ENCODE measurements around the gene XAB2. TPM values are rescaled to one million over a fixed set of nuclear protein-coding genes. Genes with fewer than 3 reads are reported as not detected.
A peak's percentile ranks its signal among the peaks of the same experiment; 100 is the strongest.

The XAB2 gene
- total RNA-seq, 4 donors from 2014 or later = 29.6 to 51.2 (median 31.1) TPM

GRCh38 chr19:7639863-7640348 lies 10.6 kb upstream of the XAB2 start:
- Histone ChIP-seq H3K9me3 (no peaks in the 10 kb centered on the region), H3K27me3 (peaks cover 30 to 42% (median 32%) of the 10 kb centered on the region in 3 donors), H3K4me3 (no peak overlapping the region), H3K36me3 (no peaks in the 10 kb centered on the region), H3K4me1 (peaks cover 0 to 3% of the 10 kb centered on the region in 2 donors), H3K27ac (no peak overlapping the region)
- in situ Hi-C loops (cut with MboI; ENCODE audit: low sequenced_read_pairs in 4 of 4) (no loop called here), intact Hi-C loops (cut with DNase I; ENCODE audit: low total_unique reads) (no loop called here)
- DNase-seq (no peak), ATAC-seq (no peak)
- TF ChIP-seq POLR2A (IDR thresholded peaks at IDR 0.05) = no peak
- TF ChIP-seq, protein P1, sequence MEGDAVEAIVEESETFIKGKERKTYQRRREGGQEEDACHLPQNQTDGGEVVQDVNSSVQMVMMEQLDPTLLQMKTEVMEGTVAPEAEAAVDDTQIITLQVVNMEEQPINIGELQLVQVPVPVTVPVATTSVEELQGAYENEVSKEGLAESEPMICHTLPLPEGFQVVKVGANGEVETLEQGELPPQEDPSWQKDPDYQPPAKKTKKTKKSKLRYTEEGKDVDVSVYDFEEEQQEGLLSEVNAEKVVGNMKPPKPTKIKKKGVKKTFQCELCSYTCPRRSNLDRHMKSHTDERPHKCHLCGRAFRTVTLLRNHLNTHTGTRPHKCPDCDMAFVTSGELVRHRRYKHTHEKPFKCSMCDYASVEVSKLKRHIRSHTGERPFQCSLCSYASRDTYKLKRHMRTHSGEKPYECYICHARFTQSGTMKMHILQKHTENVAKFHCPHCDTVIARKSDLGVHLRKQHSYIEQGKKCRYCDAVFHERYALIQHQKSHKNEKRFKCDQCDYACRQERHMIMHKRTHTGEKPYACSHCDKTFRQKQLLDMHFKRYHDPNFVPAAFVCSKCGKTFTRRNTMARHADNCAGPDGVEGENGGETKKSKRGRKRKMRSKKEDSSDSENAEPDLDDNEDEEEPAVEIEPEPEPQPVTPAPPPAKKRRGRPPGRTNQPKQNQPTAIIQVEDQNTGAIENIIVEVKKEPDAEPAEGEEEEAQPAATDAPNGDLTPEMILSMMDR (IDR thresholded peaks at IDR 0.05 in 4 of 5, conservative IDR thresholded peaks at IDR 0.05 in 1 of 5) = no peak

GRCh38 chr19:7638802-7639465 lies 9.6 kb upstream of the XAB2 start:
- in situ Hi-C loops (cut with MboI; ENCODE audit: low sequenced_read_pairs in 4 of 4) = no loop called here
- H3K9me3 ChIP-seq = no peaks in the 10 kb centered on the region
- H3K4me3 ChIP-seq = no peak overlapping the region
- DNase-seq (no peak), ATAC-seq (no peak)
- H3K36me3 ChIP-seq = no peaks in the 10 kb centered on the region
- intact Hi-C loops (cut with DNase I; ENCODE audit: low total_unique reads) = no loop called here
- H3K4me1 ChIP-seq = peaks cover 0 to 3% of the 10 kb centered on the region in 2 donors
- TF ChIP-seq, protein P1 (IDR thresholded peaks at IDR 0.05 in 4 of 5, conservative IDR thresholded peaks at IDR 0.05 in 1 of 5) = no peak
- no peak for TF ChIP-seq POLR2A (IDR thresholded peaks at IDR 0.05)
- H3K27ac ChIP-seq = no peak overlapping the region
- H3K27me3 ChIP-seq = peaks cover 30 to 42% (median 32%) of the 10 kb centered on the region in 3 donors

- in situ Hi-C loops (cut with MboI; ENCODE audit: low sequenced_read_pairs in 4 of 4) = no loop called here
- Histone ChIP-seq H3K36me3 (no peaks in the 10 kb centered on the region), H3K27me3 (peaks cover 30 to 42% (median 32%) of the 10 kb centered on the region in 3 donors), H3K9me3 (no peaks in the 10 kb centered on the region), H3K4me3 (peak overlapping the region in 2 of 4 donors; percentile 6 to 33), H3K4me1 (peaks cover 0 to 3% of the 10 kb centered on the region in 2 donors), H3K27ac (no peak overlapping the region)
- no peak for TF ChIP-seq POLR2A (IDR thresholded peaks at IDR 0.05)
- TF ChIP-seq, protein P1 (IDR thresholded peaks at IDR 0.05 in 4 of 5, conservative IDR thresholded peaks at IDR 0.05 in 1 of 5) = no peak
- intact Hi-C loops (cut with DNase I; ENCODE audit: low total_unique reads) = no loop called here
- DNase-seq (no peak), ATAC-seq (no peak)
Observed at GRCh38 chr19:7637374-7638256, 8.3 kb upstream of the XAB2 start.

DNA sequence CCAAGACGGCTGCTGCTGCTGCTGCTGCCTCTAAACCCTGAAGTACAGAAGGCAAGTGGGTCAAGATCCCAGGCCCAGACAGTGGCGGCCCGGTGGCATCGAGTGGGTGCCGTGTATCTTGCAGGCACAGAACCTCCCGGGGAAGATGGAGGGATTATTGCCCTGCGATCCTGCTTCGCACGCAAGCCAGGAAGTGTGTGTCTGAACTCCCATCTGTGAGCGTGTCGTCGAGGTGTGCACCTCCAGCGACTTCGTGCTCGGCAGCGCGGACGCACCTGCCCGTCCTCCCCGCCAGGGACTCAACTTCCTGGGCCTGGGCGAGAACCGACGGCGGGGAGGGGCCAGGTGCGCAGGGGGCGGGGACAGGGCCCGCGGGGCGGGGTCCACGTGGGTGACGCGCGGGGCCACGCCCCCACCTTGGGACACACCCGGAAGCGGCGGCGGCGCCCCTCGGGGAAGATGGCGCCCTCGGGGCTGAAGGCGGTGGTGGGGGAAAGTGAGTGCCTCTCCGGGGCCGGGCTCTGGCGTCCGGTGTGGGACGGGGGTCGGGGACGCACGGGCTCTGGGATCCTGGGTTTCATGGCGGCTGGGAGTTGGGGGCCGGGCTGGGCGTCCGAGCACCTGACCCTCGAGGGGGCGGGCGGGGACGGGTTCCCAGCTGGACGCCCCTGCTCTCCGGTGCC lies 7.5 kb upstream of the XAB2 start, which contains the start of gene STXBP2:
TSS of gene STXBP2 (plus strand) at position 420 of the 683 bp plus-strand sequence. CDS start at position 460, 40 bp downstream.
- peak within 1 kb of the TSS in 2 of 4 donors; percentile 6 to 33 for H3K4me3 ChIP-seq
- H3K9me3 ChIP-seq = no peaks in the 10 kb centered on the region
- H3K36me3 ChIP-seq = no peaks in the 10 kb centered on the region
- no peak for TF ChIP-seq POLR2A (IDR thresholded peaks at IDR 0.05)
- TF ChIP-seq, protein P1 (IDR thresholded peaks at IDR 0.05 in 4 of 5, conservative IDR thresholded peaks at IDR 0.05 in 1 of 5) = no peak
- no peak within 1 kb of the TSS for H3K27ac ChIP-seq
- DNase-seq (peak in 1 of 2 donors; percentile 6), ATAC-seq (no peak)
- in situ Hi-C loops (cut with MboI; ENCODE audit: low sequenced_read_pairs in 4 of 4) (no loop called here), intact Hi-C loops (cut with DNase I; ENCODE audit: low total_unique reads) (no loop called here)
- peaks cover 30 to 42% (median 32%) of the 10 kb centered on the region in 3 donors for H3K27me3 ChIP-seq
- peaks cover 0 to 3% of the 10 kb centered on the region in 2 donors for H3K4me1 ChIP-seq
